ENCODE data around the gene RMI1.

Gene RMI1

DNA sequence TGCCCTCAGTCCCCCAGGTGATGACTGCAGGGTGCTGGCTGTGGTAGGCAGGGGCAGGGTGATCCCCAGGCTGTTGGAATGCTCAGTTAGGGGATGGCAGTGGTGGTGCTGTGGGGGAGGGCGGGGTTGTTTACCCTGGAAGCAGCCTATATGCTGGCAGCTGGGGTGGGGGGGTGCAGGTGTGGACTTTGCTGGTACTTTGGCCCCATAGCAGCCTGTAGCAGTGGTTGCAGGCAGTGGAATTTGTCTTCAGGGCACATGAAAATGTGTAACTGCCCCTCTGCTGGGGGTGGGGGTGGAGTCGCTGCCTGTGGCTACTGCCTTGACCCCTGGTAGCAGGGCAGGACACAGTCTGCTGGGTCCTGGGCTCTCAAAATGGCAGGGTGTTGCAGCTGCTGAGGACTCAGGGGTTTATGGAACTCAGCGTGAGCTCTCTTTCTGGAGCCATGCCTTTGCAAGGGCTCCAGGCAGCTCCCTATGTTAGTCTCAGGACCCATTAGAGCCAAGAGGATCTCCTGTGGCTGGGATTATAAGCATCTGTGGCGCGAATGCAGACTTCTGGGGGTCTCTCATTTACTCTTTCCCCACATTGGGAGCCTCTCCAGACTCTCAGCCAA is 65.0 kb downstream of the RMI1 start:
- H3K4me3 ChIP-seq (ENCODE audit: severe bottlenecking) = no peak overlapping the region
- DNase-seq (ENCODE audit: low spot score) = no peak
- H3K9me3 ChIP-seq (ENCODE audit: severe bottlenecking) = no peaks in the 10 kb centered on the region
- H3K27ac ChIP-seq (ENCODE audit: poor library complexity, severe bottlenecking) = no peak overlapping the region
- no peaks in the 10 kb centered on the region for H3K27me3 ChIP-seq (ENCODE audit: insufficient read depth, poor library complexity, severe bottlenecking)
- no peaks in the 10 kb centered on the region for H3K36me3 ChIP-seq (ENCODE audit: low read depth)
- no peaks in the 10 kb centered on the region for H3K4me1 ChIP-seq (ENCODE audit: insufficient read depth, poor library complexity, severe bottlenecking)
- TF ChIP-seq, protein P1, sequence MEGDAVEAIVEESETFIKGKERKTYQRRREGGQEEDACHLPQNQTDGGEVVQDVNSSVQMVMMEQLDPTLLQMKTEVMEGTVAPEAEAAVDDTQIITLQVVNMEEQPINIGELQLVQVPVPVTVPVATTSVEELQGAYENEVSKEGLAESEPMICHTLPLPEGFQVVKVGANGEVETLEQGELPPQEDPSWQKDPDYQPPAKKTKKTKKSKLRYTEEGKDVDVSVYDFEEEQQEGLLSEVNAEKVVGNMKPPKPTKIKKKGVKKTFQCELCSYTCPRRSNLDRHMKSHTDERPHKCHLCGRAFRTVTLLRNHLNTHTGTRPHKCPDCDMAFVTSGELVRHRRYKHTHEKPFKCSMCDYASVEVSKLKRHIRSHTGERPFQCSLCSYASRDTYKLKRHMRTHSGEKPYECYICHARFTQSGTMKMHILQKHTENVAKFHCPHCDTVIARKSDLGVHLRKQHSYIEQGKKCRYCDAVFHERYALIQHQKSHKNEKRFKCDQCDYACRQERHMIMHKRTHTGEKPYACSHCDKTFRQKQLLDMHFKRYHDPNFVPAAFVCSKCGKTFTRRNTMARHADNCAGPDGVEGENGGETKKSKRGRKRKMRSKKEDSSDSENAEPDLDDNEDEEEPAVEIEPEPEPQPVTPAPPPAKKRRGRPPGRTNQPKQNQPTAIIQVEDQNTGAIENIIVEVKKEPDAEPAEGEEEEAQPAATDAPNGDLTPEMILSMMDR (IDR thresholded peaks at IDR 0.05; ENCODE audit: poor library complexity, severe bottlenecking) = no peak
- ATAC-seq (ENCODE audit: low read depth) = no peak

Measured in RWPE2 (cell line).